K562 (cell line): ENCODE results near the gene AMN1. TPM values are rescaled to one million over a fixed set of nuclear protein-coding genes. Genes with fewer than 3 reads are reported as not detected.

ENCODE experiments used
- ATF1 ChIP-seq, 2 experiments: fragments of 450-650 bp in 1 of 2; IDR thresholded peaks; 2 replicates each; pipeline ENCODE4 v1.6.1; 2016; ENCODE audit warnings: missing compliant biosample characterization in 1 of 2, missing genetic modification characterization in 1 of 2
- DACH1 ChIP-seq: fragments of 450-650 bp; IDR thresholded peaks from 2 replicates; pipeline ENCODE4 v1.6.1; 2018; ENCODE audit not compliant: partially characterized antibody
- HOXB6 ChIP-seq: fragments of 250-450 bp; sonication (Bioruptor Pico); IDR thresholded peaks from 2 replicates; pipeline ENCODE4 v1.5.1; 2022; ENCODE audit warnings: mild to moderate bottlenecking, borderline replicate concordance
- KDM2B ChIP-seq: fragments of 250-450 bp; sonication (Bioruptor Pico); IDR thresholded peaks from 2 replicates; pipeline ENCODE4 v1.8.0; 2021; ENCODE audit warnings: mild to moderate bottlenecking, moderate library complexity
- OTX1 ChIP-seq: fragments of 450-650 bp; formaldehyde crosslinking; IDR thresholded peaks from 2 replicates; pipeline ENCODE4 v1.4.0; 2022; ENCODE audit warnings: mild to moderate bottlenecking
- RFX1 ChIP-seq: fragments of 450-650 bp; IDR thresholded peaks from 2 replicates; pipeline ENCODE4 v1.6.1; 2016; ENCODE audit warnings: mild to moderate bottlenecking, moderate library complexity
- TCF15 ChIP-seq: fragments of 250-450 bp; sonication (Bioruptor Pico); IDR thresholded peaks from 2 replicates; pipeline ENCODE4 v1.8.0; 2022; ENCODE audit warnings: moderate library complexity, mild to moderate bottlenecking, inconsistent platforms
- TOE1 ChIP-seq, 2 experiments: fragments of 450-650 bp in 1 of 2; sonication (generic) in 1 of 2; formaldehyde crosslinking in 1 of 2; IDR thresholded peaks; 2 replicates each; pipeline versions ENCODE4 v1.7.1 to v1.8.0; 2016 to 2022; ENCODE audit warnings: borderline replicate concordance in 2 of 2, mild to moderate bottlenecking in 2 of 2, antibody characterized with exemption in 1 of 2, inconsistent platforms in 1 of 2, low read depth in 1 of 2, missing genetic modification reagents in 1 of 2, moderate library complexity in 1 of 2
- ZBED1 ChIP-seq: IDR thresholded peaks from 2 replicates; pipeline ENCODE4 v1.6.1; 2014
- ZBTB40 ChIP-seq, 2 experiments: fragments of 450-650 bp in 1 of 2; sonication (generic) in 1 of 2; formaldehyde crosslinking in 1 of 2; IDR thresholded peaks; 2 replicates each; pipeline versions ENCODE4 v1.7.1 to v1.9.0; 2016 to 2022; ENCODE audit warnings: inconsistent platforms in 1 of 2, mild to moderate bottlenecking in 1 of 2, missing genetic modification reagents in 1 of 2
- ZNF175 ChIP-seq: fragments of 200-800 bp; sonication (Bioruptor generic); IDR thresholded peaks from 2 replicates; pipeline ENCODE4 v1.6.1; 2016; ENCODE audit warnings: low read depth, mild to moderate bottlenecking, missing genetic modification characterization, missing compliant biosample characterization
- ZNF354B ChIP-seq: fragments of 250-450 bp; sonication (Bioruptor Pico); IDR thresholded peaks from 2 replicates; pipeline ENCODE4 v1.4.0; 2020
- ZNF449 ChIP-seq: fragments of 250-450 bp; sonication (Bioruptor Pico); IDR thresholded peaks from 2 replicates; pipeline ENCODE4 v1.8.0; 2022; ENCODE audit warnings: moderate library complexity, mild to moderate bottlenecking, inconsistent platforms
- ZNF76 ChIP-seq: fragments of 250-450 bp; sonication (Bioruptor Pico); IDR thresholded peaks from 2 replicates; pipeline ENCODE4 v1.4.0; 2020; ENCODE audit warnings: mild to moderate bottlenecking, moderate library complexity, borderline replicate concordance
- polyA plus RNA-seq, 8 experiments: library from polyadenylated mRNA; depleted of rRNA in 4 of 8; stranded (reverse) in 5 of 8; unstranded in 3 of 8; fragments of >200 nt; fragmentation: Nextera tagmentation in 2 of 8; fragmentation: Illumina TruSeq in 1 of 8; extraction: Ambion mirVana in 2 of 8; extraction: Trizol in 1 of 8; gene quantifications; 2 replicates each; pipeline versions ENCODE4 v1.2.1 to v1.2.3, GENCODE V29; 2011 to 2014; ENCODE audit warnings: inconsistent platforms in 1 of 8, missing spikeins in 1 of 8
- total RNA-seq, 7 experiments: library from RNA; depleted of rRNA in 6 of 7; stranded (reverse); fragments of >200 nt in 6 of 7; fragmentation: Illumina TruSeq in 2 of 7; extraction: Trizol in 2 of 7; gene quantifications; 2 replicates each; pipeline versions ENCODE4 v1.2.1 to v1.2.3, GENCODE V29; 2011 to 2021; ENCODE audit warnings: low replicate concordance in 1 of 7

The AMN1 gene
- total and polyA plus RNA-seq, 9 of the 15 experiments (the other 6 are each of a cell fraction or from before 2014, with no cell fraction given), result 5.2 to 27.6 (median 13.0) TPM

- TF ChIP-seq ZNF76, result peak; percentile 51; the same call in 1 of the 2 replicates
- TF ChIP-seq ZNF449 (CRISPR knock-in tag), result no peak
- peak; percentile 93; the same call in 1 of the 2 replicates for TF ChIP-seq ATF1 (CRISPR knock-in tag; IDR thresholded peaks at IDR 0.05)
- peak; percentile 100 for TF ChIP-seq ATF1 (tag; IDR thresholded peaks at IDR 0.05)
- TF ChIP-seq ZNF354B (CRISPR knock-in tag), result no peak
- TF ChIP-seq ZNF175 (CRISPR knock-in tag), result no peak; the same call in 1 of the 2 replicates
- TF ChIP-seq ZBTB40 (IDR thresholded peaks at IDR 0.05), result no peak; the same call in 1 of the 2 replicates
- no peak for TF ChIP-seq ZBTB40 (CRISPR knock-in tag; IDR thresholded peaks at IDR 0.05)
- 0 out of 2 replicates have a peak, but pooled peaks have one; percentile 37 for TF ChIP-seq ZBED1
- TF ChIP-seq DACH1, result peak; percentile 30
- TF ChIP-seq TOE1 (IDR thresholded peaks at IDR 0.05; ENCODE audit: borderline replicate concordance), result peak; percentile 96
- TF ChIP-seq TOE1 (CRISPR knock-in tag; IDR thresholded peaks at IDR 0.05; ENCODE audit: borderline replicate concordance, low read depth), result 0 out of 2 replicates have a peak, but pooled peaks have one; percentile 68
- TF ChIP-seq HOXB6 (CRISPR knock-in tag), result no peak
- TF ChIP-seq RFX1, result no peak
- no peak for TF ChIP-seq TCF15
- TF ChIP-seq KDM2B, result peak; percentile 33; the same call in 1 of the 2 replicates
- peak; percentile 72; the same call in 1 of the 2 replicates for TF ChIP-seq OTX1 (CRISPR knock-in tag)
These were observed at the start of gene AMN1 (continued) for GRCh38 chr12:31728917-31729640.
